HG02571 (cell line): ENCODE measurements around the gene TSHZ2.

Experiments
- ATAC-seq: cut with Tn5 transposase; IDR thresholded peaks from one replicate; pipeline ENCODE4 v1.9.1; 2021; ENCODE audit warnings: mild to moderate bottlenecking, moderate library complexity; ENCODE audit not compliant: unreplicated experiment

The TSHZ2 gene

GRCh38 chr20:53222932-53223331 lies 250.8 kb downstream of the TSHZ2 start:
- ATAC-seq = no peak

- no peak for ATAC-seq
These were observed 251.5 kb downstream of the TSHZ2 start for GRCh38 chr20:53223626-53224172.

DNA sequence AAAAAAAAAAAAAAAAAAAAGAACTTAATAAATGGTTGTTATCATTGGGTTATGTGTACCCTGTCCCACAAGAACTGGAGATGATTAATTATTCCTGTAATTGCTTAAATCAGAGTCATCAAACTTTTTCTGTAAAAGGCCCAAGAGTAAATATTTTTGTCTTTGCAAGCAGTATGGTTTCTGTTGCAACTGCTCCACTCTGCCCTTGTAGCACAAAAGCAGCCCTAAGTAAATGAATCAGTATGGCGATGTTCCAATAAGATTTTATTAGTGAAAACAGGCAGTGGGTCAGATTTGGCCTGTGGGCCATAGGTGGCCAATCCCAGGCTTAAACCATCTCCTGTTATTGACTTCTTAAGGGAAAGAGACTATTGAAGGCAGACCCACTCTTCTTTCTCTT lies 252.7 kb downstream of the TSHZ2 start:
- ATAC-seq = no peak

- no peak for ATAC-seq
These were observed 254.7 kb downstream of the TSHZ2 start for GRCh38 chr20:53226826-53227225.

- ATAC-seq = no peak
These were observed 255.4 kb downstream of the TSHZ2 start for GRCh38 chr20:53227523-53227922.

DNA sequence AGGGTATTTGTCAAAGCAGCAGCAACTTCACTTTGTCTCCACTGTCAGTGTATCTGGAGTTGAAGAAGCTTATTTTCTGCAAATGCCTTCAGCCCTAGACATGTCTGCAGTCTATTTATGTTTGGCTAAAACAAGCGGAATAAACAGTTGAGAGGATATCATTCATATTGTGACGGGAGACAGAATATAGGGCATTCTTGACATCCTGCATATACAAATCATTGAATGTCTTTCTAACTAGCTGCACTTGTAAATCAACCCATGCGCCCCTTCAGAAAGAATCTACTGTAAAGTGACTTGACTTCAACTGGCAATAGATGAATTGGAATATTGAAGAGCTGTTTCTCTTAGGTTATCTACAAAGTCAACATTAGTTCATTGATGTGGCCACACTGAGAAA lies 258.9 kb downstream of the TSHZ2 start:
- ATAC-seq = no peak

GRCh38 chr20:53237461-53237860 lies 265.3 kb downstream of the TSHZ2 start:
- ATAC-seq = no peak

GRCh38 chr20:53238121-53238660 lies 266.0 kb downstream of the TSHZ2 start:
- ATAC-seq = no peak

- ATAC-seq = no peak
These were observed 271.0 kb downstream of the TSHZ2 start for GRCh38 chr20:53243152-53243551.

DNA sequence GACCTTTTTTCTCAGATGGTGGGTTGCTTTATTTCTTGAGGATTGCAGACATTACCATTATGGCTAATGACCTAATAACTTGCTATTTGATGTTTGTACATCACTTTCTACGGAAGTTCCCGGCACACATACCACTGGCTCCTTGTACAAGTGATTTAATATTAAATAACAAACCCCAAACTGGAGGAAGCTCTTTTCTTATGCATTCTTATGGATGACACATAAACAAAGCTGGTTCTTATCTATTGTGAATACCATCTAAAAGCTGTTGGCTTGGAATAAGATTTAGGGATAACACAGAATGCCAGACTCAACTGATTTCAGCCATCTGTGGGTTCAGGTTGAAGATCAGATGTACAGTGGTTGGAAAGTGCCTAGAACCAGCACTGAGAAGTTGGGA lies 272.6 kb downstream of the TSHZ2 start:
- no peak for ATAC-seq

DNA sequence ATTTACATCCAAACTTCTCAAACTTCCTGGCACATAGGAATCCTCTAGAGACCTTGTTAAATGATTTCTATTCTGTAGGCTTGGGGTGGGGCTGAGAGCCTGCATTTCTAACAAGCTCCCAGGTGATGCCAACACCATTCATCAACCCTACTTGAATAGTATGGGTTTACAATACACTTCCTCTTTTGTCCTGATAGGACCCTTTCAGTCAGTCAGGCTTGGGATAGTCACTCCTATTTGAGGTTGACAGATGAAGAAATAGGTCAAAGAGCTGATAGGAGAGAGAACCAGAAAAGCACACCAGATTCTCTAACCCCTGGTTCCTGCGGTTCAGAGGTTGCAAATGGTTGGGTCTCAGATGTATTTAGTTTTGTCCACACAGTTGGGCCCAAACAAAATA lies 273.4 kb downstream of the TSHZ2 start:
- ATAC-seq = no peak

GRCh38 chr20:53247468-53248103 lies 275.4 kb downstream of the TSHZ2 start:
- no peak for ATAC-seq

- no peak for ATAC-seq
These were observed 278.3 kb downstream of the TSHZ2 start for GRCh38 chr20:53250456-53250855.

- ATAC-seq = no peak
These were observed 279.8 kb downstream of the TSHZ2 start for GRCh38 chr20:53252002-53252401.

DNA sequence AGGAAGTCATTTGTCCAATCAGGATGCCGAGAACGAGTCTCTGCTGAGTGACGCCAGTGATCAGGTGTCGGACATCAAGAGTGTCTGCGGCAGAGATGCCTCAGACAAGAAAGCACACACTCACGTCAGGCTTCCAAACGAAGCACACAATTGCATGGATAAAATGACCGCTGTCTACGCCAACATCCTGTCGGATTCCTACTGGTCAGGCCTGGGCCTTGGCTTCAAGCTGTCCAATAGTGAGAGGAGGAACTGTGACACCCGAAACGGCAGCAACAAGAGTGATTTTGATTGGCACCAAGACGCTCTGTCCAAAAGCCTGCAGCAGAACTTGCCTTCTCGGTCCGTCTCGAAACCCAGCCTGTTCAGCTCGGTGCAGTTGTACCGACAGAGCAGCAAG lies 281.5 kb downstream of the TSHZ2 start:
- no peak for ATAC-seq

DNA sequence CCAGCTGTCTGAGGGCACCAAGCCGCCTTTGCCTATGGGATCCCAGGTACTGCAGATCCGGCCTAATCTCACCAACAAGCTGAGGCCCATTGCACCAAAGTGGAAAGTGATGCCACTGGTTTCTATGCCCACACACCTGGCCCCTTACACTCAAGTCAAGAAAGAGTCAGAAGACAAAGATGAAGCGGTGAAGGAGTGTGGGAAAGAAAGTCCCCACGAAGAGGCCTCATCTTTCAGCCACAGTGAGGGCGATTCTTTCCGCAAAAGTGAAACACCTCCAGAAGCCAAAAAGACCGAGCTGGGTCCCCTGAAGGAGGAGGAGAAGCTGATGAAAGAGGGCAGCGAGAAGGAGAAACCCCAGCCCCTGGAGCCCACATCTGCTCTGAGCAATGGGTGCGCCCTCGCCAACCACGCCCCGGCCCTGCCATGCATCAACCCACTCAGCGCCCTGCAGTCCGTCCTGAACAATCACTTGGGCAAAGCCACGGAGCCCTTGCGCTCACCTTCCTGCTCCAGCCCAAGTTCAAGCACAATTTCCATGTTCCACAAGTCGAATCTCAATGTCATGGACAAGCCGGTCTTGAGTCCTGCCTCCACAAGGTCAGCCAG lies 283.0 kb downstream of the TSHZ2 start:
- no peak for ATAC-seq

DNA sequence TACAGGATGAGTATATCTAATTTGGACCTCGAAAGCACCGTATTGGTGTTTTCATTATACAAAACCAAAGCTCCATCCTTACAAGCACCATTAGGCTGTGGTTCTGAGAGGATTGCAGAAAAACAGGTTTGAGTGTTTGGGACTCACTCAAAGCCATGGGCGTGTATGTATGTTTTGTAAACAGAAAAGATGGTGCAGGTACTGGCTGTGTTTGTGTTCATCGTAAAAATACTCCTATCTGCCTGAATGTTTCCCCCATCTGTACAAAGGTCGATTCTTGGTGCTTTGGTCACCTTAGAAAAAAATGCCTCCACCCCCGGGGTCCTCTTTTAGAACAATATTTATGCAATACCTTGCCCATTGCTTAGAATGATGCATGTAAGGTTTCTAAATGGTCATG lies 286.6 kb downstream of the TSHZ2 start:
- ATAC-seq = no peak

GRCh38 chr20:53260168-53260567 lies 288.0 kb downstream of the TSHZ2 start:
- no peak for ATAC-seq

GRCh38 chr20:53260591-53260990 lies 288.4 kb downstream of the TSHZ2 start:
- ATAC-seq = no peak

DNA sequence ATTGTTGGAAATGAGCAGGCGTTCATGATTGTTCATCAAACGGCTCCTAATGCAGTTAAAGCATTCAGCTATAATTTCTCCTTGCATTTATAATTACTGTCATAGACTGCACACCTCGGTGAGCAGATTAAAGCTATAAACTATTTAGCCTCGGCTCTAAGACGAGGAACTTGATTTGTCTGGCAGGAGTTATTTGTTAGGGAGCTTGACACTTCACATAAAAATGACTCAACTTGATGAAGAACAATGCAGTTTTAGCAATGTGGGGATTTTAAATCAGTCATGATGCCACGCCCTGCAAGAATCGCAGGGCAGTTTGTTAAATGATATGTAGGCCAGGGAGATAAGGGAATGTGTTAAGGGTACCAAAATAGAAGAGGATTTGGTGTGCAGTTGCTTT lies 290.2 kb downstream of the TSHZ2 start:
- ATAC-seq = no peak

- ATAC-seq = no peak
These were observed 291.6 kb downstream of the TSHZ2 start for GRCh38 chr20:53263554-53264438.
